K562 (cell line): Measurements from ENCODE around the gene APOL4.
A peak's percentile ranks its signal among the peaks of the same experiment; 100 is the strongest.

Experiments
- ARNT ChIP-seq, 2 experiments: fragments of 450-650 bp; IDR thresholded peaks; 2 replicates each; pipeline ENCODE4 v1.6.1; 2016; ENCODE audit warnings: mild to moderate bottlenecking in 1 of 2
- CBX3 ChIP-seq, 2 experiments: IDR thresholded peaks; 1 replicate in 1 of 2; 2 replicates in 1 of 2; pipeline ENCODE4 v1.6.1; 2012; ENCODE audit warnings: inconsistent platforms in 2 of 2, low read length in 2 of 2, borderline replicate concordance in 1 of 2, control low read depth in 1 of 2
- EZH2 ChIP-seq: IDR thresholded peaks from 2 replicates; pipeline ENCODE4 v1.6.1; 2012; ENCODE audit warnings: low read depth, mild to moderate bottlenecking, inconsistent platforms, low read length, borderline replicate concordance
- HMG20B ChIP-seq: fragments of 250-450 bp; sonication (Bioruptor Pico); IDR thresholded peaks from 2 replicates; pipeline ENCODE4 v1.5.0; 2021; ENCODE audit warnings: mild to moderate bottlenecking
- KDM1A ChIP-seq, 2 experiments: fragments of 450-650 bp; IDR thresholded peaks; 2 replicates each; pipeline ENCODE4 v1.6.1; 2016; ENCODE audit warnings: mild to moderate bottlenecking in 2 of 2
- MAFF ChIP-seq: IDR thresholded peaks from 2 replicates; pipeline ENCODE4 v1.6.1; 2012; ENCODE audit warnings: low read length, improper control_type of control experiment
- SMAD3 ChIP-seq: fragments of 450-650 bp; formaldehyde crosslinking; conservative IDR thresholded peaks from 2 replicates; pipeline ENCODE4 v1.4.0; 2020; ENCODE audit warnings: mild to moderate bottlenecking
- TCF7L2 ChIP-seq: fragments of 150-350 bp; IDR thresholded peaks from 2 replicates; pipeline ENCODE4 v1.6.1; 2016; ENCODE audit warnings: low read depth, mild to moderate bottlenecking, low read length, moderate library complexity
- ZKSCAN8 ChIP-seq: fragments of 200-800 bp; sonication (Bioruptor generic); IDR thresholded peaks from 2 replicates; pipeline ENCODE4 v1.6.1; 2016; ENCODE audit warnings: missing genetic modification characterization, missing compliant biosample characterization
- TF ChIP-seq, protein P1 (sequence below): sonication (generic); formaldehyde crosslinking; IDR thresholded peaks from 2 replicates; pipeline ENCODE4 v1.8.1; 2022; ENCODE audit warnings: missing genetic modification reagents
- TF ChIP-seq, protein P2 (sequence below): sonication (generic); formaldehyde crosslinking; IDR thresholded peaks from 2 replicates; pipeline ENCODE4 v1.9.0; 2022; ENCODE audit warnings: mild to moderate bottlenecking, missing genetic modification reagents
- TF ChIP-seq, protein P3 (sequence below), 3 experiments: IDR thresholded peaks in 2 of 3; conservative IDR thresholded peaks in 1 of 3; 2 replicates each; pipeline ENCODE4 v1.5.1; 2011 to 2012; ENCODE audit warnings: low read length in 3 of 3, mild to moderate bottlenecking in 3 of 3, control low read depth in 2 of 3, improper control_type of control experiment in 1 of 3, inconsistent platforms in 1 of 3, low read depth in 1 of 3, mixed read lengths in 1 of 3, moderate library complexity in 1 of 3; ENCODE audit not compliant: insufficient read depth in 2 of 3
- TF ChIP-seq, protein P4 (sequence below), 2 experiments: fragments of 250-450 bp in 1 of 2; fragments of 450-650 bp in 1 of 2; sonication (Bioruptor Pico) in 1 of 2; IDR thresholded peaks; 2 replicates each; pipeline versions ENCODE4 v1.6.1 to v1.8.0; 2016 to 2021; ENCODE audit warnings: mild to moderate bottlenecking in 2 of 2, moderate library complexity in 2 of 2, missing compliant biosample characterization in 1 of 2, missing genetic modification characterization in 1 of 2
- TF ChIP-seq, protein P5 (sequence below), 2 experiments: fragments of 450-650 bp; IDR thresholded peaks; 2 replicates each; pipeline ENCODE4 v1.6.1; 2016

DNA sequence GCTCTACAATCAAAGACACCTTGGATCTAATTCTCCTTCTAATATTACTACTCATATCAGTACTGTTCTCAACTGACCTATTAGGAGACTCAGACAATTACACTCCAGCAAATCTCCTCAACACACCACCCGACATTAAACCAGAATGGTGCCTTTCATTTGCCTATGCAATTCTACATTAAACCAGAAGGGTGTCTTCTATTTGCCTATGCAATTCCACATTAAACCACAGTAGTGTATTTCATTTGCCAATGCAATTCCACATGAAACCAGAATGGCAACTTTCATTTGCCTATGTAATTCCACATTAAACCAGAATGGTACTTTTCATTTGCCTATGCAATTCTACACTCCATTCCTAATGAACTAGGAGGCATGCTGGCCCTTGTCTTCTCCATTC lies 25.7 kb downstream of the APOL4 start:
- TF ChIP-seq, protein P1, sequence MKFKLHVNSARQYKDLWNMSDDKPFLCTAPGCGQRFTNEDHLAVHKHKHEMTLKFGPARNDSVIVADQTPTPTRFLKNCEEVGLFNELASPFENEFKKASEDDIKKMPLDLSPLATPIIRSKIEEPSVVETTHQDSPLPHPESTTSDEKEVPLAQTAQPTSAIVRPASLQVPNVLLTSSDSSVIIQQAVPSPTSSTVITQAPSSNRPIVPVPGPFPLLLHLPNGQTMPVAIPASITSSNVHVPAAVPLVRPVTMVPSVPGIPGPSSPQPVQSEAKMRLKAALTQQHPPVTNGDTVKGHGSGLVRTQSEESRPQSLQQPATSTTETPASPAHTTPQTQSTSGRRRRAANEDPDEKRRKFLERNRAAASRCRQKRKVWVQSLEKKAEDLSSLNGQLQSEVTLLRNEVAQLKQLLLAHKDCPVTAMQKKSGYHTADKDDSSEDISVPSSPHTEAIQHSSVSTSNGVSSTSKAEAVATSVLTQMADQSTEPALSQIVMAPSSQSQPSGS (CRISPR knock-in tag), result no peak
- TF ChIP-seq HMG20B (CRISPR knock-in tag) (no peak), EZH2 (no peak), KDM1A (IDR thresholded peaks at IDR 0.05) (no peak), ARNT (IDR thresholded peaks at IDR 0.05) (no peak), MAFF (no peak), TCF7L2 (no peak), SMAD3 (CRISPR knock-in tag) (no peak), CBX3 (IDR thresholded peaks at IDR 0.05; ENCODE audit: borderline replicate concordance in 1 of 2, low read length in 2 of 2) (no peak), ZKSCAN8 (CRISPR knock-in tag) (no peak)
- TF ChIP-seq, protein P2, sequence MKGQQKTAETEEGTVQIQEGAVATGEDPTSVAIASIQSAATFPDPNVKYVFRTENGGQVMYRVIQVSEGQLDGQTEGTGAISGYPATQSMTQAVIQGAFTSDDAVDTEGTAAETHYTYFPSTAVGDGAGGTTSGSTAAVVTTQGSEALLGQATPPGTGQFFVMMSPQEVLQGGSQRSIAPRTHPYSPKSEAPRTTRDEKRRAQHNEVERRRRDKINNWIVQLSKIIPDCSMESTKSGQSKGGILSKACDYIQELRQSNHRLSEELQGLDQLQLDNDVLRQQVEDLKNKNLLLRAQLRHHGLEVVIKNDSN (CRISPR knock-in tag), result no peak
- TF ChIP-seq, protein P3, sequence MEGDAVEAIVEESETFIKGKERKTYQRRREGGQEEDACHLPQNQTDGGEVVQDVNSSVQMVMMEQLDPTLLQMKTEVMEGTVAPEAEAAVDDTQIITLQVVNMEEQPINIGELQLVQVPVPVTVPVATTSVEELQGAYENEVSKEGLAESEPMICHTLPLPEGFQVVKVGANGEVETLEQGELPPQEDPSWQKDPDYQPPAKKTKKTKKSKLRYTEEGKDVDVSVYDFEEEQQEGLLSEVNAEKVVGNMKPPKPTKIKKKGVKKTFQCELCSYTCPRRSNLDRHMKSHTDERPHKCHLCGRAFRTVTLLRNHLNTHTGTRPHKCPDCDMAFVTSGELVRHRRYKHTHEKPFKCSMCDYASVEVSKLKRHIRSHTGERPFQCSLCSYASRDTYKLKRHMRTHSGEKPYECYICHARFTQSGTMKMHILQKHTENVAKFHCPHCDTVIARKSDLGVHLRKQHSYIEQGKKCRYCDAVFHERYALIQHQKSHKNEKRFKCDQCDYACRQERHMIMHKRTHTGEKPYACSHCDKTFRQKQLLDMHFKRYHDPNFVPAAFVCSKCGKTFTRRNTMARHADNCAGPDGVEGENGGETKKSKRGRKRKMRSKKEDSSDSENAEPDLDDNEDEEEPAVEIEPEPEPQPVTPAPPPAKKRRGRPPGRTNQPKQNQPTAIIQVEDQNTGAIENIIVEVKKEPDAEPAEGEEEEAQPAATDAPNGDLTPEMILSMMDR (IDR thresholded peaks at IDR 0.05 in 2 of 3, conservative IDR thresholded peaks at IDR 0.05 in 1 of 3; ENCODE audit: insufficient read depth in 2 of 3, low read depth in 1 of 3, low read length in 3 of 3), result peak in 2 of 3 experiments; percentile 6 to 52; a peak in 2 of 6 replicates
- TF ChIP-seq, protein P4, sequence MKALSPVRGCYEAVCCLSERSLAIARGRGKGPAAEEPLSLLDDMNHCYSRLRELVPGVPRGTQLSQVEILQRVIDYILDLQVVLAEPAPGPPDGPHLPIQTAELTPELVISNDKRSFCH (CRISPR knock-in tag; IDR thresholded peaks at IDR 0.05), result no peak
- TF ChIP-seq, protein P4 (tag; IDR thresholded peaks at IDR 0.05), result no peak
- TF ChIP-seq, protein P5, sequence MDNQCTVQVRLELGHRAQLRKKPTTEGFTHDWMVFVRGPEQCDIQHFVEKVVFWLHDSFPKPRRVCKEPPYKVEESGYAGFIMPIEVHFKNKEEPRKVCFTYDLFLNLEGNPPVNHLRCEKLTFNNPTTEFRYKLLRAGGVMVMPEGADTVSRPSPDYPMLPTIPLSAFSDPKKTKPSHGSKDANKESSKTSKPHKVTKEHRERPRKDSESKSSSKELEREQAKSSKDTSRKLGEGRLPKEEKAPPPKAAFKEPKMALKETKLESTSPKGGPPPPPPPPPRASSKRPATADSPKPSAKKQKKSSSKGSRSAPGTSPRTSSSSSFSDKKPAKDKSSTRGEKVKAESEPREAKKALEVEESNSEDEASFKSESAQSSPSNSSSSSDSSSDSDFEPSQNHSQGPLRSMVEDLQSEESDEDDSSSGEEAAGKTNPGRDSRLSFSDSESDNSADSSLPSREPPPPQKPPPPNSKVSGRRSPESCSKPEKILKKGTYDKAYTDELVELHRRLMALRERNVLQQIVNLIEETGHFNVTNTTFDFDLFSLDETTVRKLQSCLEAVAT (IDR thresholded peaks at IDR 0.05), result no peak
